Left ventricle myocardium inferior (tissue), 1 donor: ENCODE results near the gene ZNRF3. TPM values are rescaled to one million over a fixed set of nuclear protein-coding genes. Genes with fewer than 3 reads are reported as not detected.
"Not testable (repeated sequence)": the region's sequence is repeated elsewhere in the genome, so short reads cannot be mapped to it uniquely, and the experiment has no call there.

Experiments
- DNase-seq: peaks from one replicate; pipeline ENCODE4 v3.0.0-alpha.2; 2020
- H3K27ac ChIP-seq: fragments of 200-600 bp; replicated peaks from 2 replicates; pipeline ENCODE4 v1.8.0; 2021
- H3K27me3 ChIP-seq: fragments of 200-600 bp; 2 replicates; pipeline ENCODE4 v1.8.0; 2021; ENCODE audit warnings: low read depth
- H3K36me3 ChIP-seq: fragments of 200-600 bp; 2 replicates; pipeline ENCODE4 v1.8.0; 2021
- H3K4me1 ChIP-seq: fragments of 200-600 bp; 2 replicates; pipeline ENCODE4 v1.8.0; 2021
- H3K4me3 ChIP-seq: fragments of 200-600 bp; 2 replicates; pipeline ENCODE4 v1.8.0; 2021; ENCODE audit warnings: mild to moderate bottlenecking, moderate library complexity
- H3K9me3 ChIP-seq: fragments of 200-600 bp; replicated peaks from 2 replicates; pipeline ENCODE4 v1.8.0; 2021
- CTCF ChIP-seq: fragments of 200-600 bp; IDR thresholded peaks from 2 replicates; pipeline ENCODE4 v1.8.0; 2021; ENCODE audit warnings: antibody characterized with exemption, mild to moderate bottlenecking, borderline replicate concordance
- intact Hi-C: fragments of 100-400 bp; cut with micrococcal nuclease; formaldehyde crosslinking; loops from one replicate; pipeline ENCODE4 v1.11.0; 2022
- total RNA-seq: library from RNA; stranded (reverse); fragmentation: NEBNext Ultra II Directional; extraction: Animal tissue kit (Norgen Biotek cat#: 25700); gene quantifications from one replicate; pipeline ENCODE4 v1.2.1, GENCODE V29; 2021
- donor health status: DM: no; HTN: yes; CAD: no; lungs with severe emphysema.

ZNRF3 gene
- total RNA-seq, 1 donor from 2014 or later = 6.3 TPM

GRCh38 chr22:28904211-28904896 lies 21.0 kb downstream of the ZNRF3 start:
- H3K4me1 ChIP-seq = peaks cover 59% of the 10 kb centered on the region

GRCh38 chr22:28905256-28905832 lies 22.0 kb downstream of the ZNRF3 start:
- intact Hi-C loops = no loop called here
- Histone ChIP-seq H3K36me3 (no peaks in the 10 kb centered on the region), H3K4me1 (peaks cover 58% of the 10 kb centered on the region), H3K4me3 (no peak overlapping the region), H3K9me3 (no peaks in the 10 kb centered on the region), H3K27ac (peak overlapping the region; percentile 69), H3K27me3 (no peaks in the 10 kb centered on the region)
- TF ChIP-seq CTCF = no peak
- DNase-seq = no peak

More at GRCh38 chr22:28904211-28904896, 21.0 kb downstream of the ZNRF3 start:
- H3K4me3 ChIP-seq = no peak overlapping the region
- intact Hi-C loops = no loop called here
- H3K27ac ChIP-seq = peak overlapping the region; percentile 69
- H3K27me3 ChIP-seq = no peaks in the 10 kb centered on the region
- H3K36me3 ChIP-seq = no peaks in the 10 kb centered on the region
- no peak for DNase-seq
- H3K9me3 ChIP-seq = no peaks in the 10 kb centered on the region
- no peak for TF ChIP-seq CTCF

DNA sequence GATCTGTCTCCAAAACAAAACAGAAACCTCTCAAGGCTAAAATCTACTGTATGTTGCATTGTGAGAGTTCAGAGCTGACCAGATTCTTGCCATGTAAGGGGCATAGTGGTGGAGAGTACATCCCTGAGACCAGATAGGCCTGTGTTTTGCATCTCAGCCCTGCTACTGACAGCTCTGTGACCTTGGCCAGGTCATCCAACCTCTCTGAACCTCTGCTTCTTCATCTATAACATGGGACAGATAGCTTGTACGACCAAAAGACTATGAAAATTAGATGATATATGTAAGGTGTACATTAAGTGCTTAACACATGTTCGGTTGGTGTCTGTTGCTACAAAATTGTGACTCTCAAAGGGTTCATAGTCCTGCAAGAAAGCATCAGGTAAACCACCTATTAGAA lies 22.9 kb downstream of the ZNRF3 start:
- no peak overlapping the region for H3K4me3 ChIP-seq
- no peak for TF ChIP-seq CTCF
- no peak for DNase-seq
- H3K9me3 ChIP-seq = no peaks in the 10 kb centered on the region
- no peaks in the 10 kb centered on the region for H3K36me3 ChIP-seq
- intact Hi-C loops = no loop called here
- no peaks in the 10 kb centered on the region for H3K27me3 ChIP-seq
- H3K27ac ChIP-seq = peak overlapping the region; percentile 22
- H3K4me1 ChIP-seq = peaks cover 66% of the 10 kb centered on the region

- Histone ChIP-seq H3K4me1 (peaks cover 77% of the 10 kb centered on the region), H3K4me3 (no peak overlapping the region), H3K36me3 (no peaks in the 10 kb centered on the region), H3K27me3 (no peaks in the 10 kb centered on the region), H3K27ac (no peak overlapping the region), H3K9me3 (no peaks in the 10 kb centered on the region)
- intact Hi-C loops = no loop called here
- no peak for DNase-seq
- no peak for TF ChIP-seq CTCF
Measured at GRCh38 chr22:28907311-28908008, 24.1 kb downstream of the ZNRF3 start.

DNA sequence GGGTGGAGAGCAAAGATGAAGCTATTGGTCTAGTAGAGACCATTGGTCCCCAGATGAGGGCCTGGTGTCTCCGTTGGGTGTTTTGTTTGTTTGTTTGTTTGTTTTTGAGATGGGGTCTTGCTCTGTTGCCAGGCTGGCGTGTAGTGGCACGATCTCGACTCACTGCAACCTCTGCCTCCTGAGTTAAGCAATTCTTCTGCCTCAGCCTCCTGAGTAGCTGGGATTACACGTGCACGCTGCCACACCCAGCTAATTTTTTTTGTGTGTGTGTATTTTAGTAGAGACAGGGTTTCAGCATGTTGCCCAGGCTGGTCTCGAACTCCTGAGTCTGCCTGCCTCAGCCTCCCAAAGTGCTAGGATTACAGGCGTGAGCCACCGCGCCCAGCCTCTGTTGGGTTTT lies 25.4 kb downstream of the ZNRF3 start:
- H3K36me3 ChIP-seq, H3K27ac ChIP-seq, H3K27me3 ChIP-seq, intact Hi-C loops, DNase-seq, H3K9me3 ChIP-seq, H3K4me3 ChIP-seq: not testable (repeated sequence)
- peaks cover 66% of the 10 kb centered on the region for H3K4me1 ChIP-seq

GRCh38 chr22:28909375-28909774 lies 26.0 kb downstream of the ZNRF3 start:
- Histone ChIP-seq H3K4me3 (no peak overlapping the region), H3K36me3 (no peaks in the 10 kb centered on the region), H3K9me3 (no peaks in the 10 kb centered on the region), H3K4me1 (peaks cover 60% of the 10 kb centered on the region), H3K27ac (no peak overlapping the region), H3K27me3 (no peaks in the 10 kb centered on the region)
- intact Hi-C loops = no loop called here
- DNase-seq = no peak
- no peak for TF ChIP-seq CTCF
